Suprapubic skin (tissue), 4 donors: ENCODE data around the gene MYL11. TPM values are rescaled to one million over a fixed set of nuclear protein-coding genes. Genes with fewer than 3 reads are reported as not detected.

Experiments
- DNase-seq, 2 donors: peaks; one replicate each; pipeline ENCODE4 v3.0.0-alpha.2; 2019; ENCODE audit warnings: low spot score in 2 of 2
- H3K27ac ChIP-seq: fragments of 200-600 bp; sonication (generic); one replicate; pipeline ENCODE4 v1.5.1; 2019
- H3K27me3 ChIP-seq: fragments of 200-600 bp; sonication (generic); one replicate; pipeline ENCODE4 v1.5.1; 2019
- H3K36me3 ChIP-seq: fragments of 200-600 bp; sonication (generic); one replicate; pipeline ENCODE4 v1.5.1; 2019
- H3K4me1 ChIP-seq: fragments of 200-600 bp; sonication (generic); one replicate; pipeline ENCODE4 v1.5.1; 2019
- H3K4me3 ChIP-seq: fragments of 200-600 bp; sonication (generic); one replicate; pipeline ENCODE4 v1.5.1; 2019; ENCODE audit warnings: mild to moderate bottlenecking
- H3K9me3 ChIP-seq: fragments of 200-600 bp; sonication (generic); one replicate; pipeline ENCODE4 v1.5.1; 2019
- CTCF ChIP-seq, 2 donors: fragments of 200-600 bp in 1 of 2; fragments of 450-650 bp in 1 of 2; sonication (generic) in 1 of 2; IDR thresholded peaks; one replicate each; pipeline ENCODE4 v1.5.1; 2016 to 2019; ENCODE audit warnings: antibody characterized with exemption in 2 of 2, mild to moderate bottlenecking in 1 of 2, moderate library complexity in 1 of 2
- EP300 ChIP-seq: sonication (generic); formaldehyde crosslinking; IDR thresholded peaks from one replicate; pipeline ENCODE4 v1.6.1; 2017; ENCODE audit warnings: antibody characterized with exemption
- POLR2A ChIP-seq, 2 donors: fragments of 450-650 bp; IDR thresholded peaks; one replicate each; pipeline ENCODE4 v1.6.1; 2017; ENCODE audit warnings: antibody characterized with exemption in 2 of 2, mild to moderate bottlenecking in 2 of 2, moderate library complexity in 2 of 2
- POLR2AphosphoS5 ChIP-seq, 3 donors: sonication (generic); formaldehyde crosslinking; IDR thresholded peaks; one replicate each; pipeline ENCODE4 v1.6.1; 2017; ENCODE audit warnings: antibody characterized with exemption in 3 of 3
- WGBS: methylation state at CpG from one replicate; pipeline ENCODE4 v1.1.5; 2018; 5-methylcytosine and 5-hydroxymethylcytosine counted together
- total RNA-seq, 4 donors: library from RNA; depleted of rRNA; stranded (reverse); fragments of >200 nt; gene quantifications; one replicate each; pipeline ENCODE4 v1.1.0, GENCODE V29; 2016

MYL11 gene
- total RNA-seq, 4 donors from 2014 or later: not detected

- no peaks in the 10 kb centered on the region for H3K36me3 ChIP-seq
- H3K4me1 ChIP-seq: peaks cover 39% of the 10 kb centered on the region
- no peak for TF ChIP-seq CTCF (IDR thresholded peaks at IDR 0.05)
- no peak for TF ChIP-seq POLR2A (IDR thresholded peaks at IDR 0.05)
- TF ChIP-seq EP300: no peak
- no peak for TF ChIP-seq POLR2AphosphoS5 (IDR thresholded peaks at IDR 0.05)
- H3K27me3 ChIP-seq: no peaks in the 10 kb centered on the region
- peak overlapping the region; percentile 51 for H3K4me3 ChIP-seq
- H3K9me3 ChIP-seq: no peaks in the 10 kb centered on the region
- DNase-seq: no peak
- peak overlapping the region; percentile 76 for H3K27ac ChIP-seq
- 37% methylated on average over 6 of the region's 11 CpGs for WGBS
Measured at GRCh38 chr16:30371248-30371816, 3.3 kb upstream of the MYL11 start.

GRCh38 chr16:30372038-30372712 is 2.4 kb upstream of the MYL11 start:
- no peaks in the 10 kb centered on the region for H3K36me3 ChIP-seq

GRCh38 chr16:30372725-30373124 is 1.9 kb upstream of the MYL11 start:
- H3K27ac ChIP-seq: no peak overlapping the region
- WGBS: 89% methylated on average over 5 of the region's 5 CpGs
- no peaks in the 10 kb centered on the region for H3K9me3 ChIP-seq
- no peaks in the 10 kb centered on the region for H3K36me3 ChIP-seq
- H3K27me3 ChIP-seq: no peaks in the 10 kb centered on the region
- no peak for TF ChIP-seq CTCF (IDR thresholded peaks at IDR 0.05)
- no peak for TF ChIP-seq EP300
- TF ChIP-seq POLR2A (IDR thresholded peaks at IDR 0.05): no peak
- no peak for TF ChIP-seq POLR2AphosphoS5 (IDR thresholded peaks at IDR 0.05)
- no peak overlapping the region for H3K4me3 ChIP-seq
- peaks cover 36% of the 10 kb centered on the region for H3K4me1 ChIP-seq
- DNase-seq: no peak

More at GRCh38 chr16:30372038-30372712, 2.4 kb upstream of the MYL11 start:
- H3K9me3 ChIP-seq: no peaks in the 10 kb centered on the region
- TF ChIP-seq POLR2A (IDR thresholded peaks at IDR 0.05) (no peak), EP300 (no peak), POLR2AphosphoS5 (IDR thresholded peaks at IDR 0.05) (no peak), CTCF (IDR thresholded peaks at IDR 0.05) (no peak)
- peaks cover 36% of the 10 kb centered on the region for H3K4me1 ChIP-seq
- 91% methylated on average over 6 of the region's 6 CpGs for WGBS
- no peaks in the 10 kb centered on the region for H3K27me3 ChIP-seq
- H3K4me3 ChIP-seq: no peak overlapping the region
- no peak overlapping the region for H3K27ac ChIP-seq
- DNase-seq: no peak

GRCh38 chr16:30375864-30376263 is 1.3 kb downstream of the MYL11 start:
- Histone ChIP-seq H3K36me3 (no peaks in the 10 kb centered on the region), H3K4me3 (no peak overlapping the region), H3K27me3 (no peaks in the 10 kb centered on the region), H3K9me3 (no peaks in the 10 kb centered on the region), H3K27ac (no peak overlapping the region), H3K4me1 (peaks cover 27% of the 10 kb centered on the region)
- WGBS: 83% methylated on average over 3 of the region's 8 CpGs
- DNase-seq: no peak
- TF ChIP-seq POLR2AphosphoS5 (IDR thresholded peaks at IDR 0.05) (no peak), EP300 (no peak)

DNA sequence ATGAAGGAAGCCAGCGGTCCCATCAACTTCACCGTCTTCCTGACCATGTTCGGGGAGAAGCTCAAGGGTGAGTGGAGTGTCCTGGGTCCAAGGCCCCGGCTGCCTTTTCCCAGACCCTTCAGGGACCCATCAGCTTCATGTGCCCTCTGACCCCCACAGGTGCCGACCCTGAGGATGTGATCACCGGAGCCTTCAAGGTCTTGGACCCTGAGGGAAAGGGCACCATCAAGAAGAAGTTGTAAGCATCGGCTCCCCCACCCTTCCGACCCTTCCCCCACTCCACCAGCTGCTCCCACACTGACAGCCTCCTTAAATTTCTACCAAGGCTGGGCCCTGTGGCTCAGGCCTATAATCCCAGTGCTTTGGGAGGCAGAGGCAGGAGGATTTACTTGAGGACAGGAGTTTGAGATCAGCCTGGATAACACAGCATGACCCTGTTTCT is 1.9 kb downstream of the MYL11 start:
- Histone ChIP-seq H3K27ac (peak overlapping the region; percentile 99), H3K4me1 (peaks cover 22% of the 10 kb centered on the region), H3K36me3 (no peaks in the 10 kb centered on the region), H3K27me3 (no peaks in the 10 kb centered on the region), H3K9me3 (no peaks in the 10 kb centered on the region), H3K4me3 (no peak overlapping the region)
- TF ChIP-seq POLR2AphosphoS5 (IDR thresholded peaks at IDR 0.05) (no peak), POLR2A (IDR thresholded peaks at IDR 0.05) (no peak), CTCF (IDR thresholded peaks at IDR 0.05) (no peak), EP300 (no peak)
- 95% methylated on average over 7 of the region's 8 CpGs for WGBS
- DNase-seq: peak in 1 of 2 donors; percentile 62
